PC-9 (cell line): ENCODE data around the gene OR6S1.

Source experiments
- CTCF ChIP-seq: fragments of 200-600 bp; sonication (generic); conservative IDR thresholded peaks from 2 replicates; pipeline ENCODE4 v1.6.1; 2017; ENCODE audit warnings: mixed run types, antibody characterized with exemption, mild to moderate bottlenecking, moderate library complexity
- EZH2 ChIP-seq: fragments of 200-600 bp; sonication (generic); IDR thresholded peaks from 2 replicates; pipeline ENCODE4 v1.8.0; 2017; ENCODE audit warnings: antibody characterized with exemption, low read depth

DNA sequence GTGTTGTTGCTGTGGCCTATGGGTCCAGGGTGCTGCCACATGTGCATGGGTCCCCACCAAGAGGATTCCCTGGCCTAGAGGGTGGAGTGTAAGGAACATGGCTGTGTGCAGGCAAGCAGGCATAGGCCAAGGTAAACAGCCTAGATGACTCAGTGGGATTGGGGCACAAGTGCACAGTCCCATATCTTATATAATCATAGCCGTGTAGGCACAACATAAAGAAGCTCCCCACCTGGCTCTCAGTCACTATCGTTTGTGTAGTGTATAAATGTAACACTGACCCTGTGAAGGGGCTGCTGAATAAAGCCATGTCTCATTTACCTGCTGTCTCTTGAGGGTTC is 34.6 kb downstream of the OR6S1 start:
- TF ChIP-seq EZH2 (no peak), CTCF (no peak)
